ENCODE data around the gene IRGQ. TPM values are rescaled to one million over a fixed set of nuclear protein-coding genes. Genes with fewer than 3 reads are reported as not detected.
"Not testable (repeated sequence)": the region's sequence is repeated elsewhere in the genome, so short reads cannot be mapped to it uniquely, and the experiment has no call there.

The IRGQ gene
- total and polyA plus RNA-seq, 11 donors, result 7.4 to 36.1 (median 24.2) TPM

- DNase-seq (no peak), ATAC-seq (no peak)
- intact Hi-C loops (cut with DNase I), result no loop called here
- Histone ChIP-seq H3K4me3 (peak overlapping the region in 1 of 12 donors; percentile 44), H3K27ac (peak overlapping the region in 1 of 12 donors; percentile 60), H3K36me3 (no peaks in the 10 kb centered on the region), H3K4me1 (peaks cover 0 to 17% (median 6%) of the 10 kb centered on the region in 12 donors), H3K27me3 (peaks cover 0 to 30% (median 10%) of the 10 kb centered on the region in 9 donors), H3K9me3 (no peaks in the 10 kb centered on the region)
- WGBS, 4 donors, result 73 to 81% (median 76%) methylated on average over 13 of the region's 13 CpGs
- TF ChIP-seq CTCF (IDR thresholded peaks at IDR 0.05) (no peak), POLR2A (IDR thresholded peaks at IDR 0.05) (no peak)
Measured at GRCh38 chr19:43638214-43638994, 42.5 kb upstream of the IRGQ start.

GRCh38 chr19:43636121-43636683 lies 40.3 kb upstream of the IRGQ start:
- ATAC-seq, result no peak
- TF ChIP-seq CTCF (IDR thresholded peaks at IDR 0.05) (no peak), POLR2A (IDR thresholded peaks at IDR 0.05) (no peak)
- no peak for DNase-seq
- Histone ChIP-seq H3K27me3 (peaks cover 0 to 30% (median 8%) of the 10 kb centered on the region in 9 donors), H3K9me3 (no peaks in the 10 kb centered on the region), H3K4me1 (peaks cover 0 to 17% (median 6%) of the 10 kb centered on the region in 12 donors), H3K27ac (peak overlapping the region in 1 of 12 donors; percentile 22), H3K4me3 (no peak overlapping the region), H3K36me3 (no peaks in the 10 kb centered on the region)
- intact Hi-C loops (cut with DNase I), result no loop called here
- 75 to 87% (median 83%) methylated on average over 5 to 14 of the region's 14 CpGs for WGBS, 4 donors

GRCh38 chr19:43635561-43635940 lies 39.6 kb upstream of the IRGQ start:
- Histone ChIP-seq H3K4me1 (peaks cover 0 to 16% (median 6%) of the 10 kb centered on the region in 12 donors), H3K27me3 (peaks cover 0 to 23% (median 3%) of the 10 kb centered on the region in 9 donors), H3K27ac (peak overlapping the region in 1 of 12 donors; percentile 8)
- H3K36me3 ChIP-seq; intact Hi-C loops (cut with DNase I); H3K4me3 ChIP-seq; DNase-seq; H3K9me3 ChIP-seq; ATAC-seq: not testable (repeated sequence)
- 34 to 55% (median 43%) methylated on average over 2 of the region's 2 CpGs for WGBS, 4 donors

- intact Hi-C loops (cut with DNase I), result no loop called here
- Histone ChIP-seq H3K4me3 (no peak overlapping the region), H3K27ac (peak overlapping the region in 1 of 12 donors; percentile 8), H3K36me3 (no peaks in the 10 kb centered on the region), H3K27me3 (peaks cover 0 to 18% (median 0%) of the 10 kb centered on the region in 9 donors), H3K9me3 (no peaks in the 10 kb centered on the region), H3K4me1 (peaks cover 0 to 11% (median 1%) of the 10 kb centered on the region in 12 donors)
- WGBS, 4 donors, result 26 to 42% (median 30%) methylated on average over 16 to 17 of the region's 17 CpGs
- DNase-seq (no peak), ATAC-seq (no peak)
- no peak for TF ChIP-seq CTCF (IDR thresholded peaks at IDR 0.05)
- TF ChIP-seq POLR2A (IDR thresholded peaks at IDR 0.05), result no peak
Measured at GRCh38 chr19:43634872-43635560, 39.1 kb upstream of the IRGQ start.
